Adrenal gland (tissue), 12 donors: Measurements from ENCODE around the gene CCDC146. TPM values are rescaled to one million over a fixed set of nuclear protein-coding genes. Genes with fewer than 3 reads are reported as not detected.

ENCODE experiments used
- DNase-seq, 7 donors: peaks; one replicate each; pipeline ENCODE4 v3.0.0-alpha.2; 2019 to 2020
- H3K27ac ChIP-seq, 5 donors: fragments of 200-600 bp; sonication (generic) in 4 of 5; 1 replicate in 3 of 5; 2 replicates in 2 of 5; pipeline versions ENCODE4 v1.5.1 to v1.8.0; 2016 to 2020; ENCODE audit warnings: mild to moderate bottlenecking in 1 of 5
- H3K27me3 ChIP-seq: fragments of 200-600 bp; 2 replicates; pipeline ENCODE4 v1.8.0; 2021
- H3K36me3 ChIP-seq, 2 donors: fragments of 200-600 bp; replicated peaks in 1 of 2; 1 replicate in 1 of 2; 2 replicates in 1 of 2; pipeline versions ENCODE4 v1.5.1 to v1.8.0; 2018 to 2022
- H3K4me1 ChIP-seq, 2 donors: fragments of 200-600 bp; replicated peaks in 1 of 2; 1 replicate in 1 of 2; 2 replicates in 1 of 2; pipeline versions ENCODE4 v1.5.1 to v1.8.0; 2018 to 2021
- H3K4me3 ChIP-seq, 4 donors: fragments of 200-600 bp; sonication (generic) in 3 of 4; one replicate each; pipeline ENCODE4 v1.5.1; 2016 to 2018
- H3K9me3 ChIP-seq, 3 donors: fragments of 200-600 bp; sonication (generic) in 1 of 3; replicated peaks in 1 of 3; 1 replicate in 2 of 3; 2 replicates in 1 of 3; pipeline versions ENCODE4 v1.5.1 to v1.8.0; 2016 to 2021
- CTCF ChIP-seq, 6 experiments: fragments of 450-650 bp in 4 of 6; fragments of 200-600 bp in 2 of 6; sonication (generic) in 1 of 6; IDR thresholded peaks; 1 replicate in 5 of 6; 2 replicates in 1 of 6; pipeline versions ENCODE4 v1.5.1 to v1.8.0; 2016 to 2021; ENCODE audit warnings: antibody characterized with exemption in 6 of 6, mild to moderate bottlenecking in 2 of 6, moderate library complexity in 1 of 6
- POLR2A ChIP-seq, 2 donors: fragments of 450-650 bp; IDR thresholded peaks; one replicate each; pipeline ENCODE4 v1.6.1; 2017; ENCODE audit warnings: antibody characterized with exemption in 2 of 2, mild to moderate bottlenecking in 2 of 2, moderate library complexity in 1 of 2
- WGBS, 4 donors: extraction: QIAGEN DNeasy Blood & Tissue Kit in 2 of 4; methylation state at CpG; one replicate each; pipeline versions ENCODE4 v1.1.5 to v1.1.7; 2013 to 2017; 5-methylcytosine and 5-hydroxymethylcytosine counted together
- intact Hi-C, 2 donors: fragments of 100-400 bp; cut with DNase I; formaldehyde crosslinking; loops; one replicate each; pipeline versions ENCODE4 v1.14.1 to v1.15.0; 2022 to 2023
- polyA plus RNA-seq, 3 donors: library from polyadenylated mRNA; stranded (reverse); fragments of 200-250 nt in 2 of 3; fragments of 350-450 nt in 1 of 3; fragmentation: Illumina TruSeq in 1 of 3; extraction: RNeasy Lipid Tissue Mini Kit (QIAGEN cat#74804) in 1 of 3; gene quantifications; one replicate each; pipeline ENCODE4 v1.2.3, GENCODE V29; 2013 to 2014
- total RNA-seq, 9 donors: library from RNA; depleted of rRNA in 4 of 9; stranded (reverse); fragments of >200 nt in 4 of 9; fragments of 120-200 nt in 1 of 9; fragmentation: NEBNext Ultra II Directional in 1 of 9; extraction: Animal tissue kit (Norgen Biotek cat#: 25700) in 1 of 9; gene quantifications; one replicate each; pipeline versions ENCODE4 v1.1.0 to v1.2.4, GENCODE V29; 2013 to 2023
- donor health status: healthy with polysubstance abuse.
- donor health status: Bipolar disorder and iron deficiency.
- donor health status: DM: yes; HTN: yes; CAD: no.
- donor health status: DM: no; HTN: no; CAD: no.
- donor health status: DM: no; HTN: no; CAD: no.
- donor health status: DM: yes; HTN: yes; CAD: no.

The CCDC146 gene
- total and polyA plus RNA-seq, 12 donors, result 0.79 to 8.7 (median 5.1) TPM

DNA sequence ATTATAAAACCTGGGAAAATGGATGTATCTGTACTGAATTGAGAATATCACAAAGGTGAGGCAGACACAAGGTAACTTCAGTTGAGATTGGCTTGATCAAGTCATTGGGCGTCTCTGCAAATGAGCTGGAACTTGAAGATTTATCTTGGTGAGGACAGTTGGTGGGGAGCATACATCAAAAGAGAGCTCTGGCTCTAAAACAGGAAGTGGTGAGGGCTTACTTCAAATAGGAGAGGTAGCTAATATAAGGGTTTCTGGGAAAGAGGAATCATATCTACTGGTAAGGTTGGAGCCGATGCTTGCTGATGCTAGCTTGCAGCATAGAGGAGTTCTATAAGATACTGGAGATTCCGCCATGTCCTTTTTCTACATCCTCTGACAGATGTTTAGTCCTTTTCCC lies 117.1 kb downstream of the CCDC146 start:
- TF ChIP-seq POLR2A (IDR thresholded peaks at IDR 0.05), result no peak
- TF ChIP-seq CTCF (IDR thresholded peaks at IDR 0.05), result no peak
- Histone ChIP-seq H3K4me3 (no peak overlapping the region), H3K27me3 (no peaks in the 10 kb centered on the region), H3K9me3 (no peaks in the 10 kb centered on the region), H3K36me3 (no peaks in the 10 kb centered on the region), H3K27ac (no peak overlapping the region), H3K4me1 (peaks cover 0 to 5% of the 10 kb centered on the region in 2 donors)
- no peak for DNase-seq
- WGBS, 4 donors, result 81 to 89% (median 86%) methylated on average over 3 of the region's 3 CpGs
- intact Hi-C loops, result no loop called here

DNA sequence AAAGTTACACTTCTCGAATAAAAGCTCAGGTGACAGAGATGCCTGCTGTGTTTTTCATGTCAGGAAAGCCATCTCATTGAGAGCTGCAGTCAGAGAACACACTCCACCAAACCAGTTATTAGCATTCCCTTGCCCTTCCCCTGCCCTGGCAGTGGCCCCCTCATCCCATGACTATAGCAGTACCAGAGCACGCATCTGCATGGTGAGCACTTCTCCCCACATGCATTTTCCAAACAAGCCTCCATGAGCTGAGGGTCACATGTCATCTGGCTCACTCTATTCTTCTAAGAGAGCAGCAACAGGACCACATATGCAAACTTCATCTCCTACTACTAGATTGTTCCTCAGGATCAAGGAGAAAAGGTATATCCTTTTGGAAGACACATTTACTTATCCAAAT lies 119.7 kb downstream of the CCDC146 start:
- no peaks in the 10 kb centered on the region for H3K36me3 ChIP-seq
- H3K27me3 ChIP-seq, result no peaks in the 10 kb centered on the region
- peak in 2 of 7 donors; percentile 12 to 38 for DNase-seq
- WGBS, 4 donors, result 79 to 94% (median 87%) methylated on average over 2 of the region's 2 CpGs
- H3K9me3 ChIP-seq, result no peaks in the 10 kb centered on the region
- no peak overlapping the region for H3K4me3 ChIP-seq
- intact Hi-C loops, result loop anchor here in 1 of 2 donors (10.0 kb wide), 1 partner anchor 83 kb away; no protein-coding TSS in a partner anchor
- no peak overlapping the region for H3K27ac ChIP-seq
- peaks cover 10 to 18% of the 10 kb centered on the region in 2 donors for H3K4me1 ChIP-seq
- no peak for TF ChIP-seq CTCF (IDR thresholded peaks at IDR 0.05)
- TF ChIP-seq POLR2A (IDR thresholded peaks at IDR 0.05), result no peak

DNA sequence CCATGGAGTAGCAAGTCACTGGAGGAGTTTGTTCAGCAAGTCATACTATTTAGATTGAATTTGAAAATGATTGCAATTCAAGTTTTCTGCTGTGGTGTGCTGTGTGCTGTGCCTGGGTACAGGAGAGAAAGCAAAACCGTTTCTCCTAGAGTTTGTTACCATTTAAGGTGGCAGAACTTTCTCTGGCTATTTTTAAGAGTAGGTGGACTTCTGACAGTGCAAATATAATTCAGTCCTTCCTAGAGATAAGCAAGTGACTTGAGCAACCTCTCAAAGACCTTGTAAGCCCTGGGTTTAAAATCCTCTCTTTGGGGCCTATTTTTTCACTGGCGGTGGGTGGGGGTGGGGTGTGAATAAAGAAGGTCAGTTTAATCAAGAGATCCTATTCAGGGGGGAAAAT lies 120.1 kb downstream of the CCDC146 start:
- H3K27ac ChIP-seq, result no peak overlapping the region
- intact Hi-C loops, result loop anchor here in 1 of 2 donors (10.0 kb wide), 1 partner anchor 82 kb away; no protein-coding TSS in a partner anchor
- H3K9me3 ChIP-seq, result no peaks in the 10 kb centered on the region
- H3K27me3 ChIP-seq, result no peaks in the 10 kb centered on the region
- WGBS, 4 donors, result 48 to 59% (median 52%) methylated on average over 2 of the region's 2 CpGs
- H3K4me1 ChIP-seq, result peaks cover 10 to 18% of the 10 kb centered on the region in 2 donors
- no peak for DNase-seq
- H3K36me3 ChIP-seq, result no peaks in the 10 kb centered on the region
- TF ChIP-seq CTCF (IDR thresholded peaks at IDR 0.05) (no peak), POLR2A (IDR thresholded peaks at IDR 0.05) (no peak)
- H3K4me3 ChIP-seq, result no peak overlapping the region

DNA sequence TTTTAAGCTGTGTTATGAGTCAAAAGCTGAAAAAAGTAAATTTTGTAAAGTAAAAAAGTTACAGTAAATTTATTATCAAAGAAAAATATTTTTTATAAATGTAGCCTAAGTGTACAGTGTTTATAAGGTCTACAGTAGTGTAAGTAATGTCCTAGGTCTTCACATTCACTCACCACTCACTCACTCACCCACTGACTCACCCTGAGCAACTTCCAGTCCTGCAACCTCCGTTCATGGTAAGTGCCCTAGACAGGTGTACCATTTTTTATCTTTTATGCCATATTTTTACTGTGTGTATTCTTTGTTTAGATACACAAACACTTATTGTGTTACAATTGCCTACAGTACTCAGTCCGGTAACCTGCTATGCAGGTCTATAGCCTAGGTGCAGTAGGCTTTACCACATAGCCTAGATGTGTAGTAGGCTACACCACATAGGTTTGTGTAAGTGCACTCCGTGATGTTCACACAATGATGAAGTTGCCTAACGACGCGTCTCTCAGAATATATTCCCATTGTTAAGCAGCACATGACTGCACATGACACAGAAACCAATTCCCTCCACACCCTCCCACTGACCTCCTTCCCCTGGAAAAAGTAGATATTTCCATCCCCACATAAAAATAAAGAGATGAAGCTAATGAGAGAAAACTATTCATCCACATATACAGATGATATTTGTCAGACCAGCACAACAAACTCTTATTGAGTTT lies 122.0 kb downstream of the CCDC146 start:
- no peak for DNase-seq
- no peaks in the 10 kb centered on the region for H3K9me3 ChIP-seq
- intact Hi-C loops, result loop anchor here in 1 of 2 donors (10.0 kb wide), 1 partner anchor 80 kb away; no protein-coding TSS in a partner anchor
- 74 to 87% (median 83%) methylated on average over 6 of the region's 6 CpGs for WGBS, 4 donors
- H3K27me3 ChIP-seq, result no peaks in the 10 kb centered on the region
- no peak overlapping the region for H3K4me3 ChIP-seq
- TF ChIP-seq CTCF (IDR thresholded peaks at IDR 0.05) (no peak), POLR2A (IDR thresholded peaks at IDR 0.05) (no peak)
- H3K27ac ChIP-seq, result no peak overlapping the region
- peaks cover 10 to 18% of the 10 kb centered on the region in 2 donors for H3K4me1 ChIP-seq
- H3K36me3 ChIP-seq, result no peaks in the 10 kb centered on the region
